HG03060 (cell line): ENCODE data around the gene C16orf89.

ENCODE experiments used
- ATAC-seq: cut with Tn5 transposase; IDR thresholded peaks from one replicate; pipeline ENCODE4 v1.9.1; 2021; ENCODE audit warnings: low read depth, moderate number of reproducible peaks; ENCODE audit not compliant: unreplicated experiment

C16orf89 gene

GRCh38 chr16:5010576-5011329 lies 55.0 kb downstream of the C16orf89 start:
- ATAC-seq = no peak

- no peak for ATAC-seq
Measured at GRCh38 chr16:5008311-5008731, 57.4 kb downstream of the C16orf89 start.

- no peak for ATAC-seq
Measured at GRCh38 chr16:5007256-5007655, 58.5 kb downstream of the C16orf89 start.

GRCh38 chr16:5006348-5007193 lies 59.2 kb downstream of the C16orf89 start:
- ATAC-seq = no peak

GRCh38 chr16:5005916-5006315 lies 59.8 kb downstream of the C16orf89 start:
- ATAC-seq = no peak

GRCh38 chr16:5004311-5004710 lies 61.4 kb downstream of the C16orf89 start:
- no peak for ATAC-seq

GRCh38 chr16:5003828-5004227 lies 61.9 kb downstream of the C16orf89 start:
- ATAC-seq = no peak

- no peak for ATAC-seq
Measured at GRCh38 chr16:5003211-5003610, 62.5 kb downstream of the C16orf89 start.

- no peak for ATAC-seq
Measured at GRCh38 chr16:5002699-5003143, 63.0 kb downstream of the C16orf89 start.

- no peak for ATAC-seq
Measured at GRCh38 chr16:5001986-5002385, 63.8 kb downstream of the C16orf89 start.

GRCh38 chr16:5001571-5001970 lies 64.2 kb downstream of the C16orf89 start:
- ATAC-seq = no peak

- no peak for ATAC-seq
Measured at GRCh38 chr16:5000573-5001001, 65.2 kb downstream of the C16orf89 start.

GRCh38 chr16:4994719-4995434 lies 70.9 kb downstream of the C16orf89 start:
- no peak for ATAC-seq
